CD14-positive monocyte (primary cell): ENCODE results near the gene PLXNB3. TPM values are rescaled to one million over a fixed set of nuclear protein-coding genes. Genes with fewer than 3 reads are reported as not detected.

Source experiments
- DNase-seq, 3 donors: peaks; one replicate each; pipeline ENCODE4 v3.0.0-alpha.2; 2011 to 2022
- H2AFZ ChIP-seq: 2 replicates; pipeline ENCODE4 v1.6.0; 2012; ENCODE audit warnings: mild to moderate bottlenecking, low read depth, low read length, inconsistent platforms; ENCODE audit not compliant: insufficient read depth, poor library complexity, severe bottlenecking
- H3K27ac ChIP-seq, 2 donors: 1 replicate in 1 of 2; 2 replicates in 1 of 2; pipeline ENCODE4 v1.5.1; 2012 to 2013; ENCODE audit warnings: low read length in 2 of 2, control low read depth in 1 of 2, inconsistent platforms in 1 of 2, low read depth in 1 of 2, mild to moderate bottlenecking in 1 of 2
- H3K27me3 ChIP-seq, 2 donors: one replicate each; pipeline versions ENCODE4 v1.6.0 to v1.6.1; 2011 to 2013; ENCODE audit warnings: low read length in 2 of 2; ENCODE audit not compliant: control insufficient read depth in 2 of 2, insufficient read depth in 2 of 2
- H3K36me3 ChIP-seq, 2 donors: replicated peaks in 1 of 2; 1 replicate in 1 of 2; 2 replicates in 1 of 2; pipeline versions ENCODE4 v1.5.1 to v1.6.1; 2012 to 2013; ENCODE audit warnings: low read length in 2 of 2, control low read depth in 1 of 2, inconsistent platforms in 1 of 2, mild to moderate bottlenecking in 1 of 2; ENCODE audit not compliant: insufficient read depth in 2 of 2, control insufficient read depth in 1 of 2
- H3K4me1 ChIP-seq, 2 donors: 1 replicate in 1 of 2; 2 replicates in 1 of 2; pipeline versions ENCODE4 v1.5.1 to v1.6.1; 2012 to 2013; ENCODE audit warnings: low read length in 2 of 2, control low read depth in 1 of 2, inconsistent platforms in 1 of 2, mild to moderate bottlenecking in 1 of 2, moderate library complexity in 1 of 2; ENCODE audit not compliant: insufficient read depth in 2 of 2, control insufficient read depth in 1 of 2
- H3K4me2 ChIP-seq: replicated peaks from 2 replicates; pipeline ENCODE3; 2012; ENCODE audit warnings: low read length, moderate library complexity, mild to moderate bottlenecking; ENCODE audit not compliant: poor library complexity, severe bottlenecking; ENCODE audit errors: extremely low read depth
- H3K4me3 ChIP-seq, 3 experiments: fragments of 200-600 bp in 1 of 3; sonication (generic) in 1 of 3; replicated peaks in 1 of 3; 1 replicate in 2 of 3; 2 replicates in 1 of 3; pipeline ENCODE4 v1.5.1; 2011 to 2013; ENCODE audit warnings: low read length in 3 of 3, mild to moderate bottlenecking in 3 of 3, control low read depth in 2 of 3, low read depth in 2 of 3, inconsistent platforms in 1 of 3, moderate library complexity in 1 of 3
- H3K79me2 ChIP-seq: 2 replicates; pipeline ENCODE4 v1.6.0; 2012; ENCODE audit warnings: mild to moderate bottlenecking, control low read depth, inconsistent platforms, low read length, moderate library complexity; ENCODE audit not compliant: insufficient read depth
- H3K9ac ChIP-seq: 2 replicates; pipeline ENCODE4 v1.6.0; 2017; ENCODE audit warnings: low read length, mild to moderate bottlenecking; ENCODE audit not compliant: insufficient read depth, poor library complexity, severe bottlenecking
- H3K9me3 ChIP-seq, 2 donors: replicated peaks in 1 of 2; 1 replicate in 1 of 2; 2 replicates in 1 of 2; pipeline versions ENCODE4 v1.5.1 to v1.6.1; 2012 to 2013; ENCODE audit warnings: low read length in 2 of 2, control low read depth in 1 of 2; ENCODE audit not compliant: control insufficient read depth in 1 of 2, insufficient read depth in 1 of 2
- H4K20me1 ChIP-seq: 2 replicates; pipeline ENCODE4 v1.6.0; 2012; ENCODE audit warnings: mild to moderate bottlenecking, low read length, control low read depth, moderate library complexity; ENCODE audit not compliant: insufficient read depth
- H3K27ac Mint-ChIP-seq, 7 donors: one replicate each; pipeline ENCODE4 v1.8.0; 2020; ENCODE audit warnings: mild to moderate bottlenecking in 7 of 7, mixed read lengths in 7 of 7, moderate library complexity in 6 of 7, inconsistent platforms in 2 of 7
- H3K27me3 Mint-ChIP-seq, 3 donors: one replicate each; pipeline ENCODE4 v1.8.0; 2021 to 2022; ENCODE audit warnings: low read depth in 3 of 3, mild to moderate bottlenecking in 3 of 3, mixed read lengths in 3 of 3, moderate library complexity in 3 of 3, inconsistent platforms in 1 of 3
- H3K36me3 Mint-ChIP-seq, 2 donors: one replicate each; pipeline ENCODE4 v1.8.0; 2020; ENCODE audit warnings: mixed read lengths in 2 of 2, inconsistent platforms in 1 of 2, mild to moderate bottlenecking in 1 of 2
- H3K4me1 Mint-ChIP-seq: one replicate; pipeline ENCODE4 v1.8.0; 2020; ENCODE audit warnings: mild to moderate bottlenecking, mixed read lengths
- H3K4me3 Mint-ChIP-seq, 2 donors: one replicate each; pipeline ENCODE4 v1.8.0; 2020; ENCODE audit warnings: mild to moderate bottlenecking in 2 of 2, mixed read lengths in 2 of 2, moderate library complexity in 1 of 2
- H3K9me3 Mint-ChIP-seq, 7 donors: one replicate each; pipeline ENCODE4 v1.8.0; 2020 to 2022; ENCODE audit warnings: mixed read lengths in 7 of 7, mild to moderate bottlenecking in 6 of 7, moderate library complexity in 6 of 7, inconsistent platforms in 2 of 7
- WGBS: methylation state at CpG from one replicate; pipeline ENCODE4 v1.1.5; 2013; ENCODE audit warnings: missing lambda C conversion rate; ENCODE audit not compliant: insufficient coverage; 5-methylcytosine and 5-hydroxymethylcytosine counted together
- intact Hi-C, 2 donors: fragments of 100-400 bp; cut with micrococcal nuclease; formaldehyde crosslinking; loops; one replicate each; pipeline versions ENCODE4 v1.15.0 to v1.15.1; 2023
- polyA plus RNA-seq, 3 donors: library from polyadenylated mRNA; depleted of rRNA in 1 of 3; unstranded in 2 of 3; stranded (reverse) in 1 of 3; fragments of 300-500 nt in 2 of 3; fragments of >200 nt in 1 of 3; fragmentation: Illumina TruSeq in 2 of 3; gene quantifications; 1 replicate in 2 of 3; 2 replicates in 1 of 3; pipeline ENCODE4 v1.2.3, GENCODE V29; 2012 to 2021
- TF ChIP-seq, protein P1 (sequence below): fragments of 200-600 bp; IDR thresholded peaks from one replicate; pipeline ENCODE4 v1.8.0; 2022; ENCODE audit warnings: antibody characterized with exemption, mild to moderate bottlenecking

The PLXNB3 gene
- polyA plus RNA-seq, 3 donors = not detected

DNA sequence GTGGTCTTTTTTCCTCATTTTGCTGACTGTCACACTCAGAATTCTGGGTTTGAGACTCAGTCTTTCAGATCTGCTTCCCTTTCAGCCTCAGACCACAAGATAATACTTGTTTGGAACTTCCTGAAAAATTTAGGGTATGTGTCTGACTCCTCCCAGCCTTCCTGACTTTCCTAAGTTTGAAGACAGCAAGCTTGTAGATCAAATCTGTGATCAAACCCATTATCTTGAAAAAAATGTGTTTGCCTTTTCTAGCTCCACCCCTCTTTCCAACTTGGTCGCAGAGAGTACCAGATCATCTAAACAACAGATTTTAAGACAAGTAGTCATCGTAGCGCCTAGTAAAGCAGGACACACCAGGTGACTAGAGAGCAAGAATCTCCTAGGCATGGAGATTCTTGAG lies 49.8 kb upstream of the PLXNB3 start:
- WGBS = 100% methylated on average over 1 of the region's 3 CpGs

DNA sequence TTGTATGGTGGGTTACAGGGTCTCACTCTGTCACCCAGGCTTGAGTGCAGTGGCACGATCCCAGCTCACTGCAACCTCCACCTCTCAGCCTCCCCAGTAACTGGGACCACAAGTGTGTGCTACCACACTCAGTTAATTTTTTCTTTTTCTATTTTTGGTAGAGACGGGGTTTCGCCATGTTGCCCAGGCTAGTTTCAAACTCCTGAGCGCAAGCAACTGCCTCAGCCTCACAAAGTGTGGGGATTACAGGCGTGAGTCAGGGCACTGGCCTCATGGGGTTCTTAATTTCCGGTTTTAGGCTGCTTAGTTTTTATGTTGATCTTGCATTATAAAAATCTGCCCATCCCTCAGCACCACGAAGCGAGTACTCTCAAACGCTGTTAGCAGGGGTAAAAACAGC lies 46.6 kb upstream of the PLXNB3 start:
- Mint-ChIP-seq H3K4me1 (peaks cover 16% of the 10 kb centered on the region), H3K27ac (peak overlapping the region in 1 of 7 donors; percentile 36), H3K9me3 (no peaks in the 10 kb centered on the region), H3K4me3 (no peak overlapping the region), H3K36me3 (peaks cover 50 to 63% of the 10 kb centered on the region in 2 donors), H3K27me3 (peaks cover 0 to 18% (median 1%) of the 10 kb centered on the region in 3 donors)
- intact Hi-C loops = no loop called here
- Histone ChIP-seq H3K4me2 (no peak overlapping the region), H3K4me1 (peaks cover 18 to 20% of the 10 kb centered on the region in 2 donors), H2AFZ (no peak overlapping the region), H3K4me3 (no peak overlapping the region), H3K36me3 (peaks cover 39 to 76% of the 10 kb centered on the region in 2 donors), H3K27me3 (no peaks in the 10 kb centered on the region), H3K9me3 (no peaks in the 10 kb centered on the region), H4K20me1 (peaks cover 73% of the 10 kb centered on the region), H3K79me2 (peaks cover 33% of the 10 kb centered on the region), H3K27ac (no peak overlapping the region), H3K9ac (no peak overlapping the region)
- TF ChIP-seq, protein P1, sequence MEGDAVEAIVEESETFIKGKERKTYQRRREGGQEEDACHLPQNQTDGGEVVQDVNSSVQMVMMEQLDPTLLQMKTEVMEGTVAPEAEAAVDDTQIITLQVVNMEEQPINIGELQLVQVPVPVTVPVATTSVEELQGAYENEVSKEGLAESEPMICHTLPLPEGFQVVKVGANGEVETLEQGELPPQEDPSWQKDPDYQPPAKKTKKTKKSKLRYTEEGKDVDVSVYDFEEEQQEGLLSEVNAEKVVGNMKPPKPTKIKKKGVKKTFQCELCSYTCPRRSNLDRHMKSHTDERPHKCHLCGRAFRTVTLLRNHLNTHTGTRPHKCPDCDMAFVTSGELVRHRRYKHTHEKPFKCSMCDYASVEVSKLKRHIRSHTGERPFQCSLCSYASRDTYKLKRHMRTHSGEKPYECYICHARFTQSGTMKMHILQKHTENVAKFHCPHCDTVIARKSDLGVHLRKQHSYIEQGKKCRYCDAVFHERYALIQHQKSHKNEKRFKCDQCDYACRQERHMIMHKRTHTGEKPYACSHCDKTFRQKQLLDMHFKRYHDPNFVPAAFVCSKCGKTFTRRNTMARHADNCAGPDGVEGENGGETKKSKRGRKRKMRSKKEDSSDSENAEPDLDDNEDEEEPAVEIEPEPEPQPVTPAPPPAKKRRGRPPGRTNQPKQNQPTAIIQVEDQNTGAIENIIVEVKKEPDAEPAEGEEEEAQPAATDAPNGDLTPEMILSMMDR = no peak
- DNase-seq = no peak
- WGBS = 92% methylated on average over 2 of the region's 9 CpGs

More for the DNA sequence above, 49.8 kb upstream of the PLXNB3 start:
- no peak overlapping the region for H3K4me3 ChIP-seq
- peaks cover 39 to 86% of the 10 kb centered on the region in 2 donors for H3K36me3 ChIP-seq
- TF ChIP-seq, protein P1 = no peak
- no peak overlapping the region for H3K4me2 ChIP-seq
- H3K79me2 ChIP-seq = peaks cover 10% of the 10 kb centered on the region
- no peak overlapping the region for H2AFZ ChIP-seq
- Mint-ChIP-seq H3K9me3 (no peaks in the 10 kb centered on the region), H3K4me1 (peaks cover 11% of the 10 kb centered on the region), H3K4me3 (no peak overlapping the region), H3K27ac (peak overlapping the region in 3 of 7 donors; percentile 68 to 74 (median 73)), H3K27me3 (peaks cover 0 to 16% (median 0%) of the 10 kb centered on the region in 3 donors), H3K36me3 (peaks cover 47 to 68% of the 10 kb centered on the region in 2 donors)
- no peaks in the 10 kb centered on the region for H3K27me3 ChIP-seq
- H3K9me3 ChIP-seq = no peaks in the 10 kb centered on the region
- DNase-seq = peak in 2 of 3 donors; percentile 1 to 9
- peaks cover 12 to 13% of the 10 kb centered on the region in 2 donors for H3K4me1 ChIP-seq
- peak overlapping the region; percentile 12 to 32 for H3K27ac ChIP-seq
- peaks cover 64% of the 10 kb centered on the region for H4K20me1 ChIP-seq
- intact Hi-C loops = no loop called here
- H3K9ac ChIP-seq = no peak overlapping the region
